ENCODE results near the gene LGALS3.

The LGALS3 gene

DNA sequence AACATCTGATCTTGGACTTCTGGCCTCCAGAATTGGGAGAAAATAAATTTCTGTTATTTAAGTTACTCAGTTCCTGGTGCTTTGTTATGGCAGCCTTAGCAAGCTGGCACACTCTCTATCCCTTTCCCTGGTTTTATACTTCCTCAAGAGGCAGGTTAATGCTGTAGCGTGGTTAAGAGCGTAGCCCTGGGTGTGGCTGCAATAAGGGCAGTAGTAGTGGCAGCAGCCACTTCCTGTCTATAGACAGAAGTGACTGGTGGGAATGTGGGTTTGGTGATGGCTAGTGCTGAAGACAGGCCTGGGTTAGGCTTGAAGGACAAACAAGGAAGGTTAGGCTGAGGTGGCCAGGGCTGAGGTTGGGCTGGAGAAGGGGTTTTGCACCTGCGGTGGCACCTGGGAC, 3.6 kb upstream of the LGALS3 start:
- TF ChIP-seq, protein P1, sequence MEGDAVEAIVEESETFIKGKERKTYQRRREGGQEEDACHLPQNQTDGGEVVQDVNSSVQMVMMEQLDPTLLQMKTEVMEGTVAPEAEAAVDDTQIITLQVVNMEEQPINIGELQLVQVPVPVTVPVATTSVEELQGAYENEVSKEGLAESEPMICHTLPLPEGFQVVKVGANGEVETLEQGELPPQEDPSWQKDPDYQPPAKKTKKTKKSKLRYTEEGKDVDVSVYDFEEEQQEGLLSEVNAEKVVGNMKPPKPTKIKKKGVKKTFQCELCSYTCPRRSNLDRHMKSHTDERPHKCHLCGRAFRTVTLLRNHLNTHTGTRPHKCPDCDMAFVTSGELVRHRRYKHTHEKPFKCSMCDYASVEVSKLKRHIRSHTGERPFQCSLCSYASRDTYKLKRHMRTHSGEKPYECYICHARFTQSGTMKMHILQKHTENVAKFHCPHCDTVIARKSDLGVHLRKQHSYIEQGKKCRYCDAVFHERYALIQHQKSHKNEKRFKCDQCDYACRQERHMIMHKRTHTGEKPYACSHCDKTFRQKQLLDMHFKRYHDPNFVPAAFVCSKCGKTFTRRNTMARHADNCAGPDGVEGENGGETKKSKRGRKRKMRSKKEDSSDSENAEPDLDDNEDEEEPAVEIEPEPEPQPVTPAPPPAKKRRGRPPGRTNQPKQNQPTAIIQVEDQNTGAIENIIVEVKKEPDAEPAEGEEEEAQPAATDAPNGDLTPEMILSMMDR (IDR thresholded peaks at IDR 0.05; ENCODE audit: insufficient read depth, low read depth, low read length, missing control alignments), result no peak
- DNase-seq (ENCODE audit: low read depth), result no peak
- H3K4me3 ChIP-seq (ENCODE audit: low read length), result no peak overlapping the region

DNA sequence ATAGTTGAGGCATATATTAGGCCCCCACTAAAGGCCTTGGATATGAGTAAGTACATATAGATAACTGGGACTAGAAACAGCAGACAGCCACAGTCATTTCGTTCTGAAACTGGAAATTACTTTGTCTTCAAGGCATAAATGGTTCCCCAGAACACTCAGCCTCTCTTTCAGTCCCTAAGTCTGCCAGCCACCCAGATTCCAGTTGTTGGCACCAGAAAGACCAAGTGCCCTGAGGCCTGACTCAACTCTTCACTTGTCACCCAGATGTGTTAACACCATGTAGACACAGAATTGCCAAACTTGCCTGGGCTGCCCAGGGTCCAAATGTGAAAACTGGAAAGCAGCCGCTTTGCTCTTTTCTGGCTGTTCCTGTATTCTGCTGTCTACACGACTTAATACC, 3.0 kb upstream of the LGALS3 start:
- TF ChIP-seq, protein P1 (IDR thresholded peaks at IDR 0.05; ENCODE audit: insufficient read depth, low read depth, low read length, missing control alignments), result no peak
- DNase-seq (ENCODE audit: low read depth), result no peak
- H3K4me3 ChIP-seq (ENCODE audit: low read length), result no peak overlapping the region

DNA sequence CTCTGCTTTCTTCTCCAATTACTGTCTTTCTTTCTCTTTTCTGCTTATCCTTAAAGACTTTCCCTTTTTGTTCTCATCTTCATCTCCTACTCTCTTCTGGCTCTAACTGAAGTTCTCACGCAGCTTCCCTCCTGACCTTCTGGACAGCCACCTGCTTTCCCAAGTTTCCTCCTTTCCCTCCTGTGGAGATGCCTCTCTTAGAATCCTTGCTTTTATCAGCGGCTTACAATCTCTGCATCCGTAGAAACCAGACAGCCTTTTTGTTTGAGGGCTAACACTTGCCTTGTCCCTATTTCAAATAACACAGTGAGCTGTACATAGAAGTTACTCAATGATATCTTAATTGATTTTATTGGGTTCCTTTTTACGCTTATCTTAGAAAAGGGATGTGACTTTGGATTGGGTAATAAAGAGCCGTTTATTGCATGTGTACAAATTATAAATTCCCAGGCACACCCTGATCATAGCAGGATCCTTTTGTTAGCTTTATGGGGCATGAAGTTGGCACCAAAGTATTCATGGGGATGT, 2.1 kb upstream of the LGALS3 start:
- no peak for DNase-seq (ENCODE audit: low read depth)
- H3K4me3 ChIP-seq (ENCODE audit: low read length), result no peak overlapping the region
- TF ChIP-seq, protein P1 (IDR thresholded peaks at IDR 0.05; ENCODE audit: insufficient read depth, low read depth, low read length, missing control alignments), result no peak

DNA sequence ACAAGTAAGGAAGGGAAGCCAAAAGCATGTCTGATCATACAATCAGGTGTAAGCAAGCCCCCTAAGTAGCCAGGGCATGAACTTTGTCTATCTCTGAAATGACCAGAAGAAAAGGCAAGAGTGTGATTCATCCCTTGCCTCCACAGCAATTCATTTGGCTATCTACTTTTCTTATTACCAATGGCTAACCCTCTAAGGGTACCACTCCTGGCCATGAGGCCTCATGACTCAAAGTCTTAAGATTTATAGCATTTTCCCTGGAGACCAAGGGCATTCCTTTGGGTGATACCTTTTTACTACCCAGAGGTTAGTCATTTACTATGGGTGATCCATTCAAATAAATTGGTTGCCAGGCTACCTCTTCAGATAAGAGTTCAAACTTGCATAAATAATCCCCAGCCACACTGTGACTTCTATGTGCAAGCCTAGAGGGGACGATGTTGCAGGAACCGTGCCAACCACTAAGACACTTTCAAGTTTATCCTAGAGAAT, 1.5 kb upstream of the LGALS3 start:
- no peak overlapping the region for H3K4me3 ChIP-seq (ENCODE audit: low read length)
- no peak for DNase-seq (ENCODE audit: low read depth)
- TF ChIP-seq, protein P1 (IDR thresholded peaks at IDR 0.05; ENCODE audit: insufficient read depth, low read depth, low read length, missing control alignments), result no peak

DNA sequence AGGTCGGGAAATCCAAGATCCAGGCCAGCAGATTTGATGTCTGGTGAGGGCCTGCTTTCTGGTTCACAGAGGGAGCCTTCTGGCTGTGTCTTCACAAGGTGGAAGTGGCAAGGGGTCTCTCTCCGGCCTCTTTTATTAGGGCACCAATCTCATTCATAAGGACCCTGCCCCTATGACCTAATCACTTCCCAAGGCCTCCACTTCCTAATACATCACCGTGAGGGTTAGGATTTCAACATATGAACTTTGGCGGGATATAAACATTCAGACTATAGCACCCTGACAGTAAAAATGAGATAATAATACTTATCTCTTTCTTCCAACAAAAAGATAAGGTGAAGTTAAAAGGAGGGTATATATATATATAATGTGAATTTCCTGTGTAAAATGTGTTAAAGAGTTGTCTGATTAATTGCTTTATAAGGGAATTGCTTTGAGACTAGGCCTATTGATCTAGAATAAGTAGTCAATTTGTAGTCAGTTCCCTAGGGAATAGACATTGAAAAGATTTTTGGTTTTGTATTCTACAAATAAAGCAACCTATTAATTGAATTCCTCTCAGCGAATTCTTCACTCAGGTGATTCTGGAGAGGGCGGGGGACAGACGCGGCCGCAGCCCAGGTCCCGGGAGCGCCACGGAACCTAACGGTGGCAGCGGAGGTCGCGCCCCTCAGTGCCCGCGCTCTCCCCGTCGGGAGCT, 516 bp upstream of the LGALS3 start:
- H3K4me3 ChIP-seq (ENCODE audit: low read length), result peak overlapping the region; percentile 38
- TF ChIP-seq, protein P1 (IDR thresholded peaks at IDR 0.05; ENCODE audit: insufficient read depth, low read depth, low read length, missing control alignments), result no peak
- no peak for DNase-seq (ENCODE audit: low read depth)

DNA sequence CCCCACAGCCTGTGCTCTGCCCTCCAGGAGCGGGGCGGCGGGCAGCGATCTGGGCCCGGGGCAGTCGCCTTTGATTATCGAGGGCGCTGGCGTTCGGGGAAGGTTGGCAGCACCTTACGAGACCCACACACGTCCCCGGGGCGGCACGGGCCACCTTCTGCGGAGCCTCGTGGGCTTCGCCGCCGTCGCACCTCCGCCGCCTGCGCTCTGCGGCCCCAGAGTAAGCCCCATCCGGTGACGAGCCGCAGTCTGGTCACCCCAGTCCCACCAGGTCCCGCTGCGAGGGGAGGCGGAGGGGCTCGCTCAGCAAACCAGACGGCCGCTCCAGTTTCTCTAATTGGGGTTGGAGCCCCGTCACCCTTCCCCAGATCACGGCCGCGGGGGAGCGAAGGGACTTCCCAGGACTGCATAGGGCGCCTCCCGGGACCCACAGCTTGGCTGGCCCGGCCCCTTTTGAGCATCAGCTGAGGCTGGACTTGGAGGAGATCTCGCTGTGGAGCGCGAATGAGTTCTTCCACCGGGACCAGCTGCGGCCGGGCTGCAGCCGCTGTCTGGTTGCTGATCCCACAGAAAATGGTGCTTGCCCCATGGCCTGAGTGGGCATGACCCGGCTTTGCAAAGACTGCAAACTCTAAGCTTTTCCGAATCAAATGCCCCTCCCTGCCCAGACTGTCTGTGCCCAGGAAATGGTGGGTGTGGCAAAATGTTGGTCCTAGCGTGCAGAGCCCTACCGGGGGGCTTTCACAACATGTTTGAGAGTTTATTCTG, 560 bp downstream of the LGALS3 start:
- DNase-seq (ENCODE audit: low read depth), result peak; percentile 72
- peak overlapping the region; percentile 89 for H3K4me3 ChIP-seq (ENCODE audit: low read length)
- TF ChIP-seq, protein P1 (IDR thresholded peaks at IDR 0.05; ENCODE audit: insufficient read depth, low read depth, low read length, missing control alignments), result no peak
